Loucy (cell line): Measurements from ENCODE around the gene PRM3.

Experiments
- CTCF ChIP-seq: fragments of 200-600 bp; sonication (generic); conservative IDR thresholded peaks from 2 replicates; pipeline ENCODE4 v1.5.1; 2014; ENCODE audit warnings: mild to moderate bottlenecking, antibody characterized with exemption, low read length
- EZH2phosphoT487 ChIP-seq: fragments of 200-600 bp; IDR thresholded peaks from 2 replicates; pipeline ENCODE4 v1.6.1; 2018; ENCODE audit warnings: antibody characterized with exemption, mild to moderate bottlenecking, moderate library complexity, borderline replicate concordance

DNA sequence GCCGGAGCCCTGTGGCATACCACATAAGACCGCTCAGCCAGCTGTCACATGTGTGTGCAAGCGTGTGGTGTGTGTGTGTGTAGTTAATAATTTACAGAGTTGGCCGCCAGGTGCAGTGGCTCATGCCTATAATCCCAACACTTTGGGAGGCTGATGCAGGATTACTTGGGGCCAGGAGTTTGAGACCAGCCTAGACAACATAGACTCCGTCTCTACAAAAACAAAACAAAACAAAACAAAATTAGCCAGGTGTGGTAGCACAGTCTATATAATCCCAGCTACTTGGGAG lies 37.8 kb downstream of the PRM3 start:
- TF ChIP-seq EZH2phosphoT487 (no peak), CTCF (no peak)
